Left ventricle myocardium superior (tissue), 1 donor: ENCODE data around the gene ACVR1. TPM values are rescaled to one million over a fixed set of nuclear protein-coding genes. Genes with fewer than 3 reads are reported as not detected.
"Not testable (repeated sequence)": the region's sequence is repeated elsewhere in the genome, so short reads cannot be mapped to it uniquely, and the experiment has no call there.

Experiments used
- ATAC-seq: fragments of 200-7000 bp; cut with Tn5 transposase; one replicate; pipeline ENCODE4 v1.9.1; 2020; ENCODE audit warnings: mild to moderate bottlenecking, moderate library complexity
- DNase-seq: peaks from one replicate; pipeline ENCODE4 v3.0.0-alpha.2; 2020
- intact Hi-C: fragments of 100-400 bp; cut with micrococcal nuclease; formaldehyde crosslinking; loops from one replicate; pipeline ENCODE4 v1.11.0; 2022
- total RNA-seq: library from RNA; stranded (reverse); fragmentation: NEBNext Ultra II Directional; extraction: Animal tissue kit (Norgen Biotek cat#: 25700); gene quantifications from one replicate; pipeline ENCODE4 v1.2.1, GENCODE V29; 2021
- donor health status: DM: no; HTN: yes; CAD: no; lungs with severe emphysema.

The ACVR1 gene
- total RNA-seq, 1 donor from 2014 or later, result 26.8 TPM

- DNase-seq, result no peak
- no peak for ATAC-seq
- intact Hi-C loops, result loop anchor here (10.0 kb wide), 1 partner anchor 89 kb away; the partner anchor contains the start of gene ACVR1
These were observed 90.1 kb downstream of the ACVR1 start for GRCh38 chr2:157785866-157786662.

GRCh38 chr2:157785200-157785599 lies 90.9 kb downstream of the ACVR1 start:
- DNase-seq, result no peak
- no peak for ATAC-seq
- intact Hi-C loops, result loop anchor here (10.0 kb wide), 1 partner anchor 90 kb away; the partner anchor contains the start of gene ACVR1

GRCh38 chr2:157784823-157785175 lies 91.3 kb downstream of the ACVR1 start:
- DNase-seq, result no peak
- no peak for ATAC-seq
- intact Hi-C loops, result loop anchor here (10.0 kb wide), 1 partner anchor 90 kb away; the partner anchor contains the start of gene ACVR1

GRCh38 chr2:157784169-157784822 lies 91.8 kb downstream of the ACVR1 start:
- intact Hi-C loops, result loop anchor here (10.0 kb wide), 1 partner anchor 91 kb away; the partner anchor contains the start of gene ACVR1
- DNase-seq (peak; percentile 61), ATAC-seq (peak; percentile 73)

GRCh38 chr2:157783245-157783644 lies 92.9 kb downstream of the ACVR1 start:
- intact Hi-C loops, result loop anchor here (10.0 kb wide), 1 partner anchor 92 kb away; the partner anchor contains the start of gene ACVR1
- no peak for ATAC-seq

GRCh38 chr2:157782057-157782845 lies 93.9 kb downstream of the ACVR1 start:
- DNase-seq (no peak), ATAC-seq (peak; percentile 67)
- intact Hi-C loops, result loop anchor here (10.0 kb wide), 1 partner anchor 93 kb away; the partner anchor contains the start of gene ACVR1

More at GRCh38 chr2:157783245-157783644, 92.9 kb downstream of the ACVR1 start:
- DNase-seq, result no peak

- intact Hi-C loops, result loop anchor here (10.0 kb wide), 1 partner anchor 95 kb away; the partner anchor contains the start of gene ACVR1
- no peak for ATAC-seq
- DNase-seq, result no peak
These were observed 95.9 kb downstream of the ACVR1 start for GRCh38 chr2:157780211-157780610.

- intact Hi-C loops, result loop anchor here (10.0 kb wide), 1 partner anchor 95 kb away; the partner anchor contains the start of gene ACVR1
- ATAC-seq, result no peak
- no peak for DNase-seq
These were observed 96.3 kb downstream of the ACVR1 start for GRCh38 chr2:157779794-157780193.

GRCh38 chr2:157777427-157777826 lies 98.7 kb downstream of the ACVR1 start:
- intact Hi-C loops, result no loop called here
- no peak for ATAC-seq
- DNase-seq, result no peak

- ATAC-seq (no peak), DNase-seq (no peak)
- intact Hi-C loops, result no loop called here
These were observed 104.9 kb downstream of the ACVR1 start for GRCh38 chr2:157771234-157771633.

GRCh38 chr2:157769856-157770255 lies 106.3 kb downstream of the ACVR1 start:
- no peak for DNase-seq
- intact Hi-C loops, result no loop called here
- no peak for ATAC-seq

- DNase-seq (no peak), ATAC-seq (no peak)
- intact Hi-C loops, result no loop called here
These were observed 111.7 kb downstream of the ACVR1 start for GRCh38 chr2:157764386-157764785.

- intact Hi-C loops, result no loop called here
- ATAC-seq (no peak), DNase-seq (no peak)
These were observed 114.6 kb downstream of the ACVR1 start for GRCh38 chr2:157761520-157761919.

- DNase-seq, result no peak
- ATAC-seq, result no peak
- intact Hi-C loops, result no loop called here
These were observed 115.2 kb downstream of the ACVR1 start for GRCh38 chr2:157760949-157761348.

GRCh38 chr2:157759855-157760254 lies 116.3 kb downstream of the ACVR1 start:
- ATAC-seq (no peak), DNase-seq (no peak)
- intact Hi-C loops, result no loop called here

GRCh38 chr2:157758586-157758985 lies 117.5 kb downstream of the ACVR1 start:
- intact Hi-C loops, result no loop called here
- ATAC-seq (no peak), DNase-seq (no peak)

GRCh38 chr2:157757500-157757899 lies 118.6 kb downstream of the ACVR1 start:
- ATAC-seq (no peak), DNase-seq (no peak)
- intact Hi-C loops, result no loop called here

- ATAC-seq, DNase-seq, intact Hi-C loops: not testable (repeated sequence)
These were observed 119.7 kb downstream of the ACVR1 start for GRCh38 chr2:157756447-157756846.

GRCh38 chr2:157751462-157752058 lies 124.6 kb downstream of the ACVR1 start:
- intact Hi-C loops, result no loop called here
- DNase-seq, result peak; percentile 37
- peak; percentile 63 for ATAC-seq
